Measurements from ENCODE around the gene KCNK6. TPM values are rescaled to one million over a fixed set of nuclear protein-coding genes. Genes with fewer than 3 reads are reported as not detected.

Gene KCNK6
- total RNA-seq, 1 experiment from 2014 or later: 6.1 TPM

DNA sequence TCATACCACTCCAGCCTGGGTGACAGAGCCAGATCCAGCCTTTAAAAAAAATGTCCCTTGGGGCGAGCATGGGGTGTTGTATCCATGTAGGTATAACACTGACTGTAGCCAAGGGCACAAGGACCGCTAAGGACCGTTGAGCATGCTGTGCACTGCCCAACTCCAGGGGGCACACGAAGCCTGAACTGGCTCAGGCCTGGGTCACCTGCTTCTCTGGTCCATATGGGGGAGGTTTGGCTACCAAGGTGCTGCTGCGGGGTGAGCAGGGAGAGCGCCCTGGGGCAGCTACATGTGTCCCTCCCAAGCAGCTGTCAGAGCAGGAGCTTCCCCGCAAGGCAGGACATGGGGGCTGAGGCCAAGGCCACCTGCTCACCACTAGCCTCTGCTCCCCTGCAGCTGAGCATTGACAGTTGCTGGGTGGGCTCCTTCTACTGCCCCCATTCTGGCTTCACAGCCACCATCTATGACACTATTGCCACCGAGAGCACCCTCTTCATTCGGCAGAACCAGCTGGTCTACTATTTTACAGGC is 32.3 kb downstream of the KCNK6 start:
- Mint-ChIP-seq H3K27ac (ENCODE audit: unreplicated experiment) (no peak overlapping the region), H3K9me3 (ENCODE audit: unreplicated experiment) (no peaks in the 10 kb centered on the region), H3K36me3 (ENCODE audit: insufficient read depth, unreplicated experiment) (peaks cover 16% of the 10 kb centered on the region), H3K4me3 (ENCODE audit: unreplicated experiment) (no peak overlapping the region), H3K4me1 (ENCODE audit: low read depth, unreplicated experiment) (peaks cover 9% of the 10 kb centered on the region), H3K27me3 (ENCODE audit: insufficient read depth, unreplicated experiment) (peaks cover 6% of the 10 kb centered on the region)
- Histone ChIP-seq H3K9me3 (no peaks in the 10 kb centered on the region), H3K4me1 (peaks cover 5% of the 10 kb centered on the region; the same call in 1 of the 2 replicates), H3K27me3 (replicated peaks; ENCODE audit: control insufficient read depth, insufficient read depth, low read length) (no peaks in the 10 kb centered on the region), H3K4me3 (ENCODE audit: low read depth, low read length) (no peak overlapping the region), H3K36me3 (ENCODE audit: control insufficient read depth, insufficient read depth, low read length) (no peaks in the 10 kb centered on the region)
- ChIA-PET CTCF (interaction anchor here (1.2 kb wide), 1 partner anchor 9 kb away, joined by 4 read pairs; no protein-coding TSS in a partner anchor), POLR2A (interaction anchor here (0.7 kb wide), 1 partner anchor 22 kb away, joined by 3 read pairs; the partner anchor contains the start of gene PSMD8)
- no peak for DNase-seq
- intact Hi-C loops (cut with micrococcal nuclease; ENCODE audit: unreplicated experiment): no loop called here
- no TSS peak for BruUV-seq (replicated peaks)
- TF ChIP-seq, protein P1, sequence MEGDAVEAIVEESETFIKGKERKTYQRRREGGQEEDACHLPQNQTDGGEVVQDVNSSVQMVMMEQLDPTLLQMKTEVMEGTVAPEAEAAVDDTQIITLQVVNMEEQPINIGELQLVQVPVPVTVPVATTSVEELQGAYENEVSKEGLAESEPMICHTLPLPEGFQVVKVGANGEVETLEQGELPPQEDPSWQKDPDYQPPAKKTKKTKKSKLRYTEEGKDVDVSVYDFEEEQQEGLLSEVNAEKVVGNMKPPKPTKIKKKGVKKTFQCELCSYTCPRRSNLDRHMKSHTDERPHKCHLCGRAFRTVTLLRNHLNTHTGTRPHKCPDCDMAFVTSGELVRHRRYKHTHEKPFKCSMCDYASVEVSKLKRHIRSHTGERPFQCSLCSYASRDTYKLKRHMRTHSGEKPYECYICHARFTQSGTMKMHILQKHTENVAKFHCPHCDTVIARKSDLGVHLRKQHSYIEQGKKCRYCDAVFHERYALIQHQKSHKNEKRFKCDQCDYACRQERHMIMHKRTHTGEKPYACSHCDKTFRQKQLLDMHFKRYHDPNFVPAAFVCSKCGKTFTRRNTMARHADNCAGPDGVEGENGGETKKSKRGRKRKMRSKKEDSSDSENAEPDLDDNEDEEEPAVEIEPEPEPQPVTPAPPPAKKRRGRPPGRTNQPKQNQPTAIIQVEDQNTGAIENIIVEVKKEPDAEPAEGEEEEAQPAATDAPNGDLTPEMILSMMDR (IDR thresholded peaks at IDR 0.05; ENCODE audit: insufficient read depth in 1 of 2, low read depth in 1 of 2, low read length in 1 of 2, severe bottlenecking in 1 of 2, unreplicated experiment in 1 of 2): no peak

DNA sequence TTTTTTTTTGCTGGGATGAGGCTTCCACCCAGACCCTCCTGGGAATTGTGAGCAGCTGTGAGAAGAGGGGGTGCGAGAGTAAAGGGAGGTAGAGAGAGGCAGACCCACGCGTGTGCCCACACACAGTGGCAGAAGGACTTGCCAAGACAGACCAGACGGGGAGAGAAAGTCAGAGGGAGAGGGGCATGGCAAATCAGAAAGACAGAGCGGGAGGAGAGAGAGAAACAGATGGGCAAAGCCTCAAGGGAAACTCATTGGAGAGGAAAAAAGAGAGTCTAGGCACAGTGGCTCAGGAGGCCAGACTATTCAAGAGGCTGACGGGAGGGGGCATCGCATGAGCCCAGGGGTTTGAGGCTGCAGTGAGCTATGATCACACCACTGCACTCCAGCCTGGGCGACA is 33.0 kb downstream of the KCNK6 start:
- Histone ChIP-seq H3K9me3 (no peaks in the 10 kb centered on the region), H3K4me1 (peaks cover 5% of the 10 kb centered on the region; the same call in 1 of the 2 replicates), H3K36me3 (ENCODE audit: control insufficient read depth, insufficient read depth, low read length) (no peaks in the 10 kb centered on the region), H3K27me3 (replicated peaks; ENCODE audit: control insufficient read depth, insufficient read depth, low read length) (no peaks in the 10 kb centered on the region), H3K4me3 (ENCODE audit: low read depth, low read length) (no peak overlapping the region)
- TF ChIP-seq, protein P1 (IDR thresholded peaks at IDR 0.05; ENCODE audit: insufficient read depth in 1 of 2, low read depth in 1 of 2, low read length in 1 of 2, severe bottlenecking in 1 of 2, unreplicated experiment in 1 of 2): no peak
- Mint-ChIP-seq H3K36me3 (ENCODE audit: insufficient read depth, unreplicated experiment) (peaks cover 16% of the 10 kb centered on the region), H3K4me1 (ENCODE audit: low read depth, unreplicated experiment) (peaks cover 9% of the 10 kb centered on the region), H3K9me3 (ENCODE audit: unreplicated experiment) (no peaks in the 10 kb centered on the region), H3K4me3 (ENCODE audit: unreplicated experiment) (peak overlapping the region; percentile 5), H3K27ac (ENCODE audit: unreplicated experiment) (no peak overlapping the region), H3K27me3 (ENCODE audit: insufficient read depth, unreplicated experiment) (peaks cover 6% of the 10 kb centered on the region)
- no TSS peak for BruUV-seq (replicated peaks)
- no peak for DNase-seq
- intact Hi-C loops (cut with micrococcal nuclease; ENCODE audit: unreplicated experiment): no loop called here
- CTCF ChIA-PET: interaction anchor here (1.2 kb wide), 1 partner anchor 8 kb away, joined by 4 read pairs; no protein-coding TSS in a partner anchor
- POLR2A ChIA-PET: interaction anchor here (0.6 kb wide), 1 partner anchor 122 kb away, joined by 7 read pairs; no protein-coding TSS in a partner anchor

DNA sequence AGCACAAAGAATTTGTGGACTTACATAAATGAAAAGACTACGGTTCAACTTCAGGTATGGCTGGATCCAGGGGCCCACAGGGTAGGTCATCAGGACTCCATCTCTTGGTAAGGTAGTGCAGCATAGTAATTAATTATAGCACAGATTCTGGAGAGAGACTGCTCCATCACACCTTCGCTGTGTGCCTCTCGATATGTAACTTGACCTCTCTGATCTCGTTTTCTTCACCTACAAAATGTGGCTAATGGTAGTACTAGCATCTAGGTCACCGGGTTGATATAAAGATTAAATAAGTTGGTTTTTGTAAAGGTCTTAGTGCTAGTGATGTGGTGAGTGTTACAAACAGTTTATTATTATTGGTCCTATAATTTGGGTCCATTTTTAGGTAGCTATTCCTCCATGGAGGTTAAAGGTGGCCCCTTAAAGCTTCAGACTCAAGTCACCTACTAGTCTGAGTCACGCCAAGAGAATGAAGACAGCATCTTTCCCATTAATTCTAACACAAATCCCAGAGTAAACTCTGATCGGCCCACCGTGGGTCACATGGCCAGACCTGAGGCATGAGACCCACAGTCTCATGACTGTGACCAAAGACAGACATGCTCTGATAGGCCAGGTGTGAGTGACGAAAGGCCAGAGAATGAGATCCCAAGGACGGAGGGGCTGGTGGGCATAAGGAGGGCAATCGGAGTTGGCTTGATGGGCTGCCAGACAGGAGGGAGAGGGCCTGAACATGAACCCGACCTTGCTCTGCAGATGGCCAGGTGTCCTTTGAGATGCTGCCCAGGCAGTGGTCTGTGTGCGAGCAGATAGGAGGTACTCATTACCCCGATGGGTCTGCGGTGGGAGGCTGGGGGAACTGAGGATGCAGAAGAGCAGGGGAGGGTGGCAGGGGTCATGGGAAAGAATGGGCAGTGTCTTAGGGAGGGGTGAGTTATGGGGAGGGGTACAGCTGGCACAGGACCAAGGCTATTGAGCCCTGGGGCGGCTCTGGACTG is 36.4 kb downstream of the KCNK6 start:
- H3K4me1 Mint-ChIP-seq (ENCODE audit: low read depth, unreplicated experiment): peaks cover 24% of the 10 kb centered on the region
- H3K4me3 Mint-ChIP-seq (ENCODE audit: unreplicated experiment): peak overlapping the region; percentile 30
- H3K4me3 ChIP-seq (ENCODE audit: low read depth, low read length): no peak overlapping the region
- no peaks in the 10 kb centered on the region for H3K36me3 ChIP-seq (ENCODE audit: control insufficient read depth, insufficient read depth, low read length)
- CTCF ChIA-PET: no interaction called here
- DNase-seq: peak in 1 of 2 experiments; percentile 34
- no peaks in the 10 kb centered on the region for H3K9me3 Mint-ChIP-seq (ENCODE audit: unreplicated experiment)
- peaks cover 16% of the 10 kb centered on the region for H3K36me3 Mint-ChIP-seq (ENCODE audit: insufficient read depth, unreplicated experiment)
- intact Hi-C loops (cut with micrococcal nuclease; ENCODE audit: unreplicated experiment): no loop called here
- POLR2A ChIA-PET: no interaction called here
- no peaks in the 10 kb centered on the region for H3K9me3 ChIP-seq
- H3K27me3 ChIP-seq (replicated peaks; ENCODE audit: control insufficient read depth, insufficient read depth, low read length): peaks cover 7% of the 10 kb centered on the region
- H3K27me3 Mint-ChIP-seq (ENCODE audit: insufficient read depth, unreplicated experiment): peaks cover 18% of the 10 kb centered on the region
- H3K27ac Mint-ChIP-seq (ENCODE audit: unreplicated experiment): no peak overlapping the region
- TF ChIP-seq, protein P1 (IDR thresholded peaks at IDR 0.05; ENCODE audit: insufficient read depth in 1 of 2, low read depth in 1 of 2, low read length in 1 of 2, severe bottlenecking in 1 of 2, unreplicated experiment in 1 of 2): no peak
- peaks cover 6% of the 10 kb centered on the region; the same call in 1 of the 2 replicates for H3K4me1 ChIP-seq
- BruUV-seq (replicated peaks): no TSS peak

Data from Caco-2 (cell line).